Neural cell (in vitro differentiated cells): ENCODE results near the gene MRPS34. TPM values are rescaled to one million over a fixed set of nuclear protein-coding genes. Genes with fewer than 3 reads are reported as not detected.

Experiments
- H2AFZ ChIP-seq: fragments of 200-600, 300-800 bp; sonication (generic), shearing (Covaris generic); 2 replicates; pipeline ENCODE4 v1.6.0; 2014; ENCODE audit warnings: low read depth, mild to moderate bottlenecking, antibody characterized with exemption, low read length, moderate library complexity
- H3F3A ChIP-seq: fragments of 200-600 bp; shearing (Covaris generic); 2 replicates; pipeline ENCODE4 v1.6.1; 2016; ENCODE audit warnings: mild to moderate bottlenecking, moderate library complexity, mixed read lengths, antibody characterized with exemption, low read length; ENCODE audit not compliant: insufficient read depth, poor library complexity, severe bottlenecking
- H3K27ac ChIP-seq: fragments of 200-600, 300-800 bp; sonication (generic), shearing (Covaris generic); 2 replicates; pipeline ENCODE4 v1.5.1; 2014; ENCODE audit warnings: mild to moderate bottlenecking, low read length, moderate library complexity
- H3K27me3 ChIP-seq: fragments of 300-800, 200-600 bp; sonication (generic), shearing (Covaris generic); 2 replicates; pipeline ENCODE4 v1.6.0; 2014; ENCODE audit warnings: mild to moderate bottlenecking, low read depth, low read length, moderate library complexity; ENCODE audit not compliant: insufficient read depth
- H3K36me3 ChIP-seq: fragments of 300-800, 200-600 bp; sonication (generic), shearing (Covaris generic); 2 replicates; pipeline ENCODE4 v1.5.1; 2014; ENCODE audit warnings: mild to moderate bottlenecking, antibody characterized with exemption, low read length, moderate library complexity; ENCODE audit not compliant: insufficient read depth
- H3K4me2 ChIP-seq: fragments of 300-800, 200-600 bp; sonication (generic), shearing (Covaris generic); 2 replicates; pipeline ENCODE4 v1.6.0; 2014; ENCODE audit warnings: mild to moderate bottlenecking, low read length
- H3K4me3 ChIP-seq: fragments of 300-800, 200-600 bp; sonication (generic), shearing (Covaris generic); 2 replicates; pipeline ENCODE4 v1.5.1; 2014; ENCODE audit warnings: mild to moderate bottlenecking, low read length, moderate library complexity
- H3K79me2 ChIP-seq: fragments of 200-600 bp; shearing (Covaris generic); replicated peaks from 2 replicates; pipeline ENCODE4 v1.6.0; 2014; ENCODE audit warnings: mild to moderate bottlenecking, low read length, moderate library complexity; ENCODE audit not compliant: insufficient read depth
- H3K9ac ChIP-seq: fragments of 300-800, 200-600 bp; sonication (generic), shearing (Covaris generic); 2 replicates; pipeline ENCODE4 v1.6.1; 2016; ENCODE audit warnings: mild to moderate bottlenecking, low read length, mixed read lengths
- H3K9me2 ChIP-seq: fragments of 200-600 bp; shearing (Covaris generic); 2 replicates; pipeline ENCODE4 v1.6.1; 2016; ENCODE audit warnings: mild to moderate bottlenecking, low read length, mixed read lengths; ENCODE audit not compliant: insufficient read depth
- H3K9me3 ChIP-seq: fragments of 200-600, 300-800 bp; sonication (generic), shearing (Covaris generic); 2 replicates; pipeline ENCODE4 v1.6.1; 2016; ENCODE audit warnings: mild to moderate bottlenecking, mixed run types, low read length, moderate library complexity, mixed read lengths
- H4K20me1 ChIP-seq: fragments of 200-600 bp; shearing (Covaris generic); 2 replicates; pipeline ENCODE4 v1.6.1; 2016; ENCODE audit warnings: mild to moderate bottlenecking, mixed run types; ENCODE audit not compliant: insufficient read depth
- EP300 ChIP-seq: fragments of 450-650 bp; conservative IDR thresholded peaks from 2 replicates; pipeline ENCODE4 v1.6.1; 2014; ENCODE audit warnings: antibody characterized with exemption, mild to moderate bottlenecking, moderate library complexity; ENCODE audit not compliant: poor library complexity, severe bottlenecking
- EZH2 ChIP-seq: fragments of 200-600, 300-800 bp; shearing (Covaris generic), sonication (generic); IDR thresholded peaks from 2 replicates; pipeline ENCODE4 v1.6.1; 2014; ENCODE audit warnings: antibody characterized with exemption, low read length, borderline replicate concordance, mild to moderate bottlenecking; ENCODE audit not compliant: insufficient read depth, poor library complexity, severe bottlenecking
- MXI1 ChIP-seq: fragments of 450-650 bp; conservative IDR thresholded peaks from 2 replicates; pipeline ENCODE4 v1.6.1; 2014; ENCODE audit warnings: antibody characterized with exemption, mild to moderate bottlenecking; ENCODE audit not compliant: poor library complexity, severe bottlenecking
- POLR2AphosphoS5 ChIP-seq: IDR thresholded peaks from 2 replicates; pipeline ENCODE4 v1.6.1; 2012
- RAD21 ChIP-seq: fragments of 450-650 bp; conservative IDR thresholded peaks from 2 replicates; pipeline ENCODE4 v1.6.1; 2014; ENCODE audit warnings: antibody characterized with exemption, mild to moderate bottlenecking, moderate library complexity
- REST ChIP-seq: IDR thresholded peaks from 2 replicates; pipeline ENCODE4 v1.6.1; 2012; ENCODE audit warnings: borderline replicate concordance
- SMC3 ChIP-seq: fragments of 450-650 bp; conservative IDR thresholded peaks from 2 replicates; pipeline ENCODE4 v1.6.1; 2014; ENCODE audit warnings: antibody characterized with exemption, mild to moderate bottlenecking, moderate library complexity; ENCODE audit not compliant: poor library complexity
- TAF1 ChIP-seq: IDR thresholded peaks from 2 replicates; pipeline ENCODE4 v1.6.1; 2012; ENCODE audit warnings: low read depth
- polyA plus RNA-seq: library from polyadenylated mRNA; depleted of rRNA; stranded (reverse); fragments of >200 nt; gene quantifications from 2 replicates; pipeline ENCODE4 v1.2.3, GENCODE V29; 2014
- TF ChIP-seq, protein P1 (sequence below): fragments of 450-650 bp; IDR thresholded peaks from 2 replicates; pipeline ENCODE4 v1.5.1; 2014; ENCODE audit warnings: antibody characterized with exemption, mild to moderate bottlenecking, moderate library complexity; ENCODE audit not compliant: poor library complexity, severe bottlenecking

Gene MRPS34
- polyA plus RNA-seq, 1 donor from 2014 or later, result 113 TPM

DNA sequence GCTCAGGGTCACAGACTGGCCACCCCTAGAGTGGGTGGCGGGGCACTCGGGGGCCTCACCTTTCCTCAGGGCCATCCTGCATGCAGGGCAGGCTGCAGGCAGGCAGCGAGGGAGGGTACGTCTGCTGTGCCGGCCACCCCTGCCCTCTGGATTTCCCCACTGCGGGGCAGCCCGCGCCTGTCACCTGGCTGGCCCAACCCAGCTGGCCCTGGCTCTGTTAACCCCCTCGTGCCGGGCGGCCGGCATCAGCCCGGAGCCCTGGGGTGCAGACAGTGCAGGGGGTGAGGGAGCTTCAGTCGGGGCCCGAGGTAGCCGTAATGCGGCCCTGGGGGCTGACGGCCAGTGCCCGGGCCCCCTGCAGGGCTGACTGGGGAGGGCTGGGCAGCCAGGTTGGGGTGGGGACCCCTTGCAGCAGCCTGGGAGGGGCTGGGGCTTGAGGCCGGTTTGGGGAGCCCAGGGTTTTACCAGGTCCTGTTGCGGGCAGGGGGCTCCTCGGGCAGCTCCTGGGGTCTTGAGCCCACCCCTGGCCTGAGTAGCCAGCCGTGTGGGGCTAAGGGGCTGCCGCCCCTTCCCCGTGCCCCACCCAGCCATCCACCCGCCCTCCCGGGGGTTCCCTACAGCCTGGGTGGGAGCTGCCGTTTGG, 20.8 kb upstream of the MRPS34 start, which contains the start of gene IGFALS (continued):
- TF ChIP-seq REST, result no peak
- no peak for TF ChIP-seq MXI1
- TF ChIP-seq POLR2AphosphoS5, result no peak

GRCh38 chr16:1792836-1793577, 20.1 kb upstream of the MRPS34 start:
- Histone ChIP-seq H3K36me3 (no peaks in the 10 kb centered on the region), H3K4me3 (no peak overlapping the region), H3K9ac (no peak overlapping the region), H3K27ac (no peak overlapping the region), H3K4me2 (no peak overlapping the region), H3K9me3 (no peaks in the 10 kb centered on the region), H3K27me3 (no peaks in the 10 kb centered on the region), H3F3A (no peaks in the 10 kb centered on the region), H3K9me2 (no peaks in the 10 kb centered on the region), H3K79me2 (no peaks in the 10 kb centered on the region), H2AFZ (no peak overlapping the region), H4K20me1 (no peaks in the 10 kb centered on the region)
- no peak for TF ChIP-seq REST
- TF ChIP-seq RAD21, result no peak
- TF ChIP-seq SMC3, result no peak
- no peak for TF ChIP-seq POLR2AphosphoS5
- TF ChIP-seq EP300, result no peak
- TF ChIP-seq EZH2, result no peak
- no peak for TF ChIP-seq TAF1
- TF ChIP-seq, protein P1, sequence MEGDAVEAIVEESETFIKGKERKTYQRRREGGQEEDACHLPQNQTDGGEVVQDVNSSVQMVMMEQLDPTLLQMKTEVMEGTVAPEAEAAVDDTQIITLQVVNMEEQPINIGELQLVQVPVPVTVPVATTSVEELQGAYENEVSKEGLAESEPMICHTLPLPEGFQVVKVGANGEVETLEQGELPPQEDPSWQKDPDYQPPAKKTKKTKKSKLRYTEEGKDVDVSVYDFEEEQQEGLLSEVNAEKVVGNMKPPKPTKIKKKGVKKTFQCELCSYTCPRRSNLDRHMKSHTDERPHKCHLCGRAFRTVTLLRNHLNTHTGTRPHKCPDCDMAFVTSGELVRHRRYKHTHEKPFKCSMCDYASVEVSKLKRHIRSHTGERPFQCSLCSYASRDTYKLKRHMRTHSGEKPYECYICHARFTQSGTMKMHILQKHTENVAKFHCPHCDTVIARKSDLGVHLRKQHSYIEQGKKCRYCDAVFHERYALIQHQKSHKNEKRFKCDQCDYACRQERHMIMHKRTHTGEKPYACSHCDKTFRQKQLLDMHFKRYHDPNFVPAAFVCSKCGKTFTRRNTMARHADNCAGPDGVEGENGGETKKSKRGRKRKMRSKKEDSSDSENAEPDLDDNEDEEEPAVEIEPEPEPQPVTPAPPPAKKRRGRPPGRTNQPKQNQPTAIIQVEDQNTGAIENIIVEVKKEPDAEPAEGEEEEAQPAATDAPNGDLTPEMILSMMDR, result no peak
- no peak for TF ChIP-seq MXI1
